LNCAP (cell line): ENCODE data around the gene PEX16.

Experiments used
- CTCF ChIP-seq: fragments of 450-650 bp; IDR thresholded peaks from 2 replicates; pipeline ENCODE4 v1.5.1; 2017; ENCODE audit warnings: mild to moderate bottlenecking

PEX16 gene

DNA sequence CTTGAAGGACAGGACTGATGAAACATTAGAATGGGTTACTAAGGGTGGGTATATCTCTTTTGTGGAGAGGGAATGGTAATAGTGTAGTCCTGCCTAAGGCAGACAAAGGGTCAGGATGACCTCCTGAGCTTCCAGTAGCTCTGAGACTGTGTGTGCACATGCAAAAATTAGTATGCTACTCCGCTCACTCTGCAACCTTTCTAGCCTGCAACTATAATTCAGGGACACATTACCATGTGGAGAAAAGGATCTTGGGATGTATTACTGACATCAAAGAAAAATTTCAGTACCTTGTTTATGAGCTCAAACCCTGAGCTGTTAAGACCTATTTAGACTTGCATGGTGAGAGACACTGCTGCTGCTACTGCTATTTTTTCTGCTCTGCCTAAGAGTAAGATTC is 30.2 kb upstream of the PEX16 start:
- no peak for TF ChIP-seq CTCF

- no peak for TF ChIP-seq CTCF
Observed at GRCh38 chr11:45945397-45945999, 27.8 kb upstream of the PEX16 start.

DNA sequence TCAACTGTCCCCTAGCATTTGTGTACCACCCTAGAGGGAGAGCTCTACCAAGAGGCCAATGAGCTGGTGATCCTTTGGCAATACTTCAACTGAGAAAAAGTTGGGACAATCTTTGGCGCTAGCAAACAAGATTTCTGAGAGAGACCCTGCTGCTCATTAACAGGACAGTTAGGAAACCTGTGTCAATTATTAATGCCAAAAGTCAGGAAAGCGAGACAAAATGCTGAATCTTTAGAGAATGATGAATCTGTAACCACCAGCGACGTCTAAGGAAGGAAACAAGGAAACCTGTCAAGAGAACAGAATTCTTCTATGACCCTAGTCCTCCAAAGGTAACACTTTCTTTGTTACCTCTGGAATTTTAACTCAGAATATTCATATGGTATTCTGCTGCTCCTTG is 24.7 kb upstream of the PEX16 start:
- TF ChIP-seq CTCF, result no peak

- TF ChIP-seq CTCF, result no peak
Observed at GRCh38 chr11:45941285-45941684, 23.6 kb upstream of the PEX16 start.

DNA sequence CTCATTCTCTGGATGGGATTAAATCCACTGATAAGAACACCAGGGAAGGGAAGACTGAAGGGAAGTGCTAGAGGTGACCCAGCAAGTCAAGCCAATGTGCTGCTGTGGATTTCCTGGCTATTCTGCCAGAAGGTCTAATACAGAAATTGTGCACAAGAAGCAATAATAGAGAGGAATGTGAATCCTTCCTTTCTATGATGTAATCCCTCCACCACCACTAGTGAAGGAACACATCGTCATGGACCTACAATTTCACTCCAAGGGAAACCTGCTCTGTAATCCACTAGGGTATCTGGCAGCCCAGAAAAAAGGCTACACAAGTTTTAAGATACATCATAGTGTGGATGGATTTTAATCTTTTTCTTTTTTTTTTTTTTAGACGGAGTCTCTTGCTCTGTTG is 22.2 kb upstream of the PEX16 start:
- no peak for TF ChIP-seq CTCF

DNA sequence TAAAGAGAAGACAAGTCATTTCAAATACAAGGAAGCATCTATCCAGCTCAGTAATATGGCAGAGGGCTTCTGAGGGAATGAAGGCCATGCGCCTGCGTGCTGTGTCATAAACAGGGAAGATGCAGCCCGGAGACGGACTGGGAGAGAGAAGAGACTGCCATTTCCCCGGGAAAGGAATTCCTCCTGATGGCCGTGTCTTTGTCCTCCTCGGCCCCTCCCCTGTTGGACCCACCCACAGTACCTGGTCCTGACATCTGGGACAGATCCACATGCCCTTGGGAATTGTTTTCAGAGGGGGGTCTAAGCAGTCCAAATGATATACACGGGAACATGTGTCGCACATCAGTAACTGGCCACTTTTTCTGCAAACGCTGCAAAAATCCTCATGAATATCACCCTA is 20.2 kb upstream of the PEX16 start:
- no peak for TF ChIP-seq CTCF

DNA sequence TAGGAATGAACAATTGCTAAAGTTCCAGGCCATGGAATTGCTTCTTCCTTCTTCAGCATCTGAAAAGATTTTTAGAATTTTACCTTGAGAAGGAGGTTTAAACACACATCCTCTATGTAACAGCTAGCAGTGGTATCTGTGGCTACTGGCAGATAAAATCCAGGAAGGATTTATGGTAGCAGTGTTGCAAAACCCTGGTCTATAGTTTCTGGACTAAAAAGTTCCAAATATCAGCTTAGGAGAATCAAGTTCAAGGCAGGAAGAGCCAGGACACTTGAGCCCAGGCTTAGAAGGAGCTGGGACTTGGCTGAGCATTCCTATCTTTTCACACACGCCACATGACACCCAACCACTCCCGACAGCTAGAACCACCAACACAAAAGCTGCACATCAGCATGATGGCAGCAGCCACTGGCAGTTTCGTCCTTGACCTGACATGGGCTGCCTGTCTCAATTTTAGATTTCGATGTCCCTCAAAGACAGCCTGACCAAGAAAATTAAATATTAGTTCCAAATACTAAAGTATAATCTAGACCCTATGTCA is 18.9 kb upstream of the PEX16 start:
- no peak for TF ChIP-seq CTCF
